Adipocyte (in vitro differentiated cells): ENCODE data around the gene WNK2.
"Not testable (repeated sequence)": the region's sequence is repeated elsewhere in the genome, so short reads cannot be mapped to it uniquely, and the experiment has no call there.

Source experiments
- DNase-seq: peaks from one replicate; pipeline ENCODE4 v3.0.0-alpha.2; 2015; ENCODE audit warnings: low read depth
- H3K27me3 ChIP-seq: replicated peaks from 2 replicates; pipeline ENCODE4 v1.7.0; 2013; ENCODE audit warnings: mild to moderate bottlenecking, low read length, moderate library complexity; ENCODE audit not compliant: control insufficient read depth, insufficient read depth
- H3K36me3 ChIP-seq: 2 replicates; pipeline ENCODE4 v1.7.0; 2013; ENCODE audit warnings: low read length, mild to moderate bottlenecking, moderate library complexity; ENCODE audit not compliant: control insufficient read depth, insufficient read depth, severe bottlenecking
- H3K4me1 ChIP-seq: 2 replicates; pipeline ENCODE4 v1.7.0; 2013; ENCODE audit warnings: mild to moderate bottlenecking, low read length, moderate library complexity; ENCODE audit not compliant: control insufficient read depth, insufficient read depth
- H3K4me3 ChIP-seq: 2 replicates; pipeline ENCODE4 v1.7.0; 2013; ENCODE audit warnings: mild to moderate bottlenecking, low read length, moderate library complexity
- H3K9ac ChIP-seq: 2 replicates; pipeline ENCODE4 v1.7.0; 2013; ENCODE audit warnings: mild to moderate bottlenecking, low read length, moderate library complexity
- H3K9me3 ChIP-seq: 2 replicates; pipeline ENCODE4 v1.7.0; 2013; ENCODE audit warnings: mild to moderate bottlenecking, low read length, moderate library complexity; ENCODE audit not compliant: control insufficient read depth

Gene WNK2

GRCh38 chr9:93325307-93326035, 141.5 kb downstream of the WNK2 start:
- Histone ChIP-seq H3K4me1 (no peaks in the 10 kb centered on the region), H3K9me3 (no peaks in the 10 kb centered on the region), H3K36me3 (no peaks in the 10 kb centered on the region), H3K27me3 (no peaks in the 10 kb centered on the region), H3K9ac (no peak overlapping the region), H3K4me3 (no peak overlapping the region)
- no peak for DNase-seq

GRCh38 chr9:93326056-93326455, 142.1 kb downstream of the WNK2 start:
- H3K27me3 ChIP-seq = no peaks in the 10 kb centered on the region
- H3K4me1 ChIP-seq = no peaks in the 10 kb centered on the region
- no peak overlapping the region for H3K4me3 ChIP-seq
- H3K36me3 ChIP-seq = no peaks in the 10 kb centered on the region
- H3K9ac ChIP-seq = no peak overlapping the region
- H3K9me3 ChIP-seq = no peaks in the 10 kb centered on the region
- no peak for DNase-seq

GRCh38 chr9:93326654-93327053, 142.7 kb downstream of the WNK2 start:
- no peak overlapping the region for H3K4me3 ChIP-seq
- no peak overlapping the region for H3K9ac ChIP-seq
- no peaks in the 10 kb centered on the region for H3K9me3 ChIP-seq
- DNase-seq = no peak
- no peaks in the 10 kb centered on the region for H3K36me3 ChIP-seq
- H3K27me3 ChIP-seq = no peaks in the 10 kb centered on the region
- no peaks in the 10 kb centered on the region for H3K4me1 ChIP-seq

GRCh38 chr9:93329629-93330280, 145.8 kb downstream of the WNK2 start:
- Histone ChIP-seq H3K9me3 (no peaks in the 10 kb centered on the region), H3K4me1 (no peaks in the 10 kb centered on the region), H3K27me3 (no peaks in the 10 kb centered on the region), H3K36me3 (no peaks in the 10 kb centered on the region), H3K4me3 (no peak overlapping the region), H3K9ac (no peak overlapping the region)
- no peak for DNase-seq

DNA sequence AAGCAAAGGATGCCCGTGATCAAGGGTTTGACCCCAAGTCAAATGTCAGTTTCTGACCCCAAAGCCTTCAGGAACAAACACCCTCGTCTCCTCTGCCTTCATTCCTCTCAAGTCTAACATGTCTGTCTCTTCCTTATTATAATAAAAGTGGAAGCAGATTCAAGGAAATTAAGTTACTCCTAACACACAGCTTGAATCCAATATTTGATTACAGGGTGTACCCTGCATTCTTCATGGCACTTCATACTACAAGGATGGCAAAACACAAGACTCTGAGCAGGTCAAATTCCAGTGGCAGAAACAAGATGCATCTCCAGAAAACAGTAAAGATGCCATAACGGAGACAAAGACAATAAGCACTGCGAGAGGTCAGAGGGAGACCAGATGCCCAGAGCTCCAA, 148.4 kb downstream of the WNK2 start:
- no peak for DNase-seq
- Histone ChIP-seq H3K9me3 (peaks cover 7% of the 10 kb centered on the region), H3K9ac (no peak overlapping the region)

DNA sequence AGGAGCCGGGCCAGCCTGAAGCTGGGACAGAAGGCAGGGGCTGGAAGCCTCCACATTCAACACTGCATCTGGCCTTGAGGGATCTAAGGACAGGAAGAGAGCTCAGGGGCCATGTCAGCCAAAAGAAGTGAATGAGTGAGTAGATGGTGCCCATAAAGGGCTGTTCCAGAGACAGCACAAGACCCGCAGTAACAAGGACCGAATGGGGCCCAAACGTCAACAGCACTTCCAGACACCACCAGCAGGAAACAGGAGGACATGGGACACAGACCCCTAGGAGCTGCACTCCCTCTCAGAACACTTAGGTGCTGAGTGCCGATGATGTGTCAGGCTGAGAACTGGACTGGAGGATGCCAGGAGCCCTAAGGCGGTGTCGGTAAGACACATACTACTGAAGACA, 152.8 kb downstream of the WNK2 start:
- Histone ChIP-seq H3K9ac (no peak overlapping the region), H3K27me3 (peaks cover 6% of the 10 kb centered on the region), H3K36me3 (no peaks in the 10 kb centered on the region), H3K4me3 (no peak overlapping the region), H3K9me3 (peaks cover 29% of the 10 kb centered on the region), H3K4me1 (no peaks in the 10 kb centered on the region)
- DNase-seq = no peak

More for the DNA sequence above, 148.4 kb downstream of the WNK2 start:
- Histone ChIP-seq H3K27me3 (peaks cover 3% of the 10 kb centered on the region), H3K4me1 (no peaks in the 10 kb centered on the region), H3K36me3 (no peaks in the 10 kb centered on the region), H3K4me3 (no peak overlapping the region)

- H3K27me3 ChIP-seq, H3K4me3 ChIP-seq, H3K4me1 ChIP-seq, H3K36me3 ChIP-seq, DNase-seq, H3K9ac ChIP-seq: not testable (repeated sequence)
- H3K9me3 ChIP-seq = peaks cover 29% of the 10 kb centered on the region
These were observed 154.3 kb downstream of the WNK2 start for GRCh38 chr9:93338196-93338595.

DNA sequence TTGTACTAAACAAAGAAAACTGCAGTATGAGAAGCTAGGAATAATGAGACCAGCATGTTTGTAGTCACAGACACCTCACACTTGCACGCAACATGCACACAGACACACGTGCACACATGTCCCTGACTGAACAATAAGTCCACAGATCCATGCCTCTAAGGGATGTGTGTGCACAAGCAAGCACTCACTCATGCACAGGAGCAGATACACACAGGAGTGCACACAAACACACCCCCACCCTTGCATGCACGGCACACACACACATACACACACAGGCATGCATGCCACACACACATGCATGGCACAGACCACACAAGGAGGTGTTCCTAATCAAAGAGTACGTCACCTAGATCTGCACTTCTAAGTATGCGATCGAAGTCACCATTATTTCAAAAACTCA, 156.2 kb downstream of the WNK2 start:
- Histone ChIP-seq H3K4me3 (no peak overlapping the region), H3K27me3 (peaks cover 13% of the 10 kb centered on the region), H3K36me3 (no peaks in the 10 kb centered on the region), H3K9ac (no peak overlapping the region), H3K4me1 (no peaks in the 10 kb centered on the region), H3K9me3 (peaks cover 29% of the 10 kb centered on the region)
- DNase-seq = no peak

DNA sequence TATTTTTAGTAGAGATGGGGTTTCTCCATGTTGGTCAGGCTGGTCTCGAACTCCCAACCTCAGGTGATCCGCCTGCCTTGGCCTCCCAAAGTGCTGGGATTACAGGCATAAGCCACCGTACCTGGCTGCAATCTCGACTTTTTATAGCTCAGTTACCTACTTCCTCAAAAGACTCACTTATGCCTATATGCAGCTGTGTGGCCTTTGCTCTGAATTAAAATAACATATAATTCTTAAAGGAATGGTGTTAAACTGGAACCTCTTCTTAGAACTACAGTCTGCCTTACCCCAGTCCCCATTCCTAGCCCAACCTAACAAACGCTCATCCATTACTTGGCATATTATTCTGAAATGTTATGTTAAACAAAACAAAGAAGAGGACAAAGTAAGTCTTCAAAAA, 157.9 kb downstream of the WNK2 start:
- H3K9ac ChIP-seq, DNase-seq, H3K36me3 ChIP-seq, H3K4me1 ChIP-seq, H3K4me3 ChIP-seq: not testable (repeated sequence)
- Histone ChIP-seq H3K9me3 (peaks cover 26% of the 10 kb centered on the region), H3K27me3 (peaks cover 25% of the 10 kb centered on the region)

DNA sequence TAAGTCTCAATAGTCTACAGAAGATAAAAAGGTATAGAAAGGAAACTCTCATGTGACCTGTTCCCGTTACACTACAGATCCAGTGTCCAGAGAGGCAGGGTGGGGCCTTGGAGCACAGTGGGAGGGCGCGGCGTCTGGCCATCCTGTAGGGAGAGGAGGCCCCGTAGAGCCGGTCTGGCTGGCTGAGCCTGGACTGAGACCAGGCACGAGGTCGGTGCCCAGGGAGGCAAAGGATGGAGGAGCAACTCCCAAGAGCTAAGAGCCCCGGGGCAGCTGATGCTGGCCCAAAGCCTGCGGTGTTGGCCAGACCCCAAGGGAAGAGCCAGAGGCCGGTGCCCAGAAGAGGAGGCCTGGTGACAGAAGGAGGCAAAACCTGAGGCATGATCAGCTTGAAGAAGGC, 158.5 kb downstream of the WNK2 start:
- DNase-seq, H3K36me3 ChIP-seq, H3K9ac ChIP-seq, H3K4me3 ChIP-seq, H3K4me1 ChIP-seq: not testable (repeated sequence)
- Histone ChIP-seq H3K27me3 (peaks cover 27% of the 10 kb centered on the region), H3K9me3 (peaks cover 21% of the 10 kb centered on the region)

DNA sequence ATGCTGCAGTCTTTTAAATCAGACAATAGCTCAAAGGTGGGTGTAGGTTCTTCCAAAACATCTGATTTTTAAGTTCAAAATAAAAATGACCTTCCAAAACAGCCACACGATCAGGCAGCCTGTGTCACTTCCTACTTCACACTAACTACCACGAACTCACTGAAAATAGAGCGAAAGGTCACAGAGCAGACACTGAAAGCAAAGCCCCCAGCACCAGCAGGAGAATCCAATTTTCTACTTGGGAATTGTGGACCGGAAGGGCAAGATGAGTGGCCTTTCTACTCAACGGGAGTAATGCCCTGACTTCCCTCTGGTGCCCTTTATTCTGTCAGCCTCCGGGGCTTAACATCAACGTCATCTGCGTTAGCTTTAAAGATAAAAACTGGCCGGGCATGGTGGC, 159.7 kb downstream of the WNK2 start:
- DNase-seq = no peak
- peaks cover 27% of the 10 kb centered on the region for H3K27me3 ChIP-seq

More for the DNA sequence above, 159.7 kb downstream of the WNK2 start:
- Histone ChIP-seq H3K9ac (no peak overlapping the region), H3K4me3 (no peak overlapping the region), H3K9me3 (peaks cover 9% of the 10 kb centered on the region), H3K4me1 (no peaks in the 10 kb centered on the region), H3K36me3 (no peaks in the 10 kb centered on the region)
